ENCODE results near the gene TPM2. TPM values are rescaled to one million over a fixed set of nuclear protein-coding genes. Genes with fewer than 3 reads are reported as not detected.

TPM2 gene
- total RNA-seq, 1 donor from 2014 or later, result 110 TPM

DNA sequence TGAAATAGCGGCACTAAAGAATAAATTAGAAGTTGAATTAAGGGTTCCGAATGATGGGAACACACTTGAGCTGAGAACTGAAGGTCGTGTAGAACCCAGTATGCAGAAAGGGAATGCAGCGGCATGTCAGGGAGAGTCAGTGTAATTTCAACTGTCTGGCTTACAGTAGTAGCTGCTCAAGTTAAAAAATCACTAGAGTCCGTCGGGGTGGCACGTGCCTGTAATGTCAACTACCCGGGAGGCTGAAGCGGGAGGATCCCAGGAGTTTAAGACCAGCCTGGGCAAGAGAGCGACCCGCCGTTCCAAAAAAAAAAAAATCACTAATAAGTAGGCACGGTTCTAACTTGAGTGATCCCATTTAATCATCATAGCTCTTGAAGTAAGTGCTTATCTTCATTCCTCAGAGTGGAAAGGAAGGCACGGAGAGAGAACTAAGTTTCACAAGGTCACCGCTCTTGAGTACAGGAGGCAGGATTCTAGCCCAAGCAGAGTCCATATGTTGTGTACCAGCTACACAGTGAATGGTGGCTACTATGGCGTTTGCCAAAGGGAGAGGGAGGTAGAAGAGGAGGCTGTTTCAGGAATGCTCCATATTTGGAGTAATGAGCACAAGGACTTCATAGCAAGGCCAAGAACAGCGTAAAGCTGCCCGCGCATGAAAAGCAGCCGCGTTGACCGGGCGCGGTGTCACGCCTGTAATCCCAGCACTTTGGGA, 32.7 kb downstream of the TPM2 start:
- Histone ChIP-seq H3K27ac (peak overlapping the region; percentile 97), H3K36me3 (peaks cover 21% of the 10 kb centered on the region), H3K4me3 (peak overlapping the region; percentile 85), H3K27me3 (ENCODE audit: low read depth) (no peaks in the 10 kb centered on the region), H3K4me1 (peaks cover 47% of the 10 kb centered on the region), H3K9me3 (no peaks in the 10 kb centered on the region)
- intact Hi-C loops (cut with DNase I), result no loop called here
- DNase-seq, result no peak
- TF ChIP-seq, protein P1, sequence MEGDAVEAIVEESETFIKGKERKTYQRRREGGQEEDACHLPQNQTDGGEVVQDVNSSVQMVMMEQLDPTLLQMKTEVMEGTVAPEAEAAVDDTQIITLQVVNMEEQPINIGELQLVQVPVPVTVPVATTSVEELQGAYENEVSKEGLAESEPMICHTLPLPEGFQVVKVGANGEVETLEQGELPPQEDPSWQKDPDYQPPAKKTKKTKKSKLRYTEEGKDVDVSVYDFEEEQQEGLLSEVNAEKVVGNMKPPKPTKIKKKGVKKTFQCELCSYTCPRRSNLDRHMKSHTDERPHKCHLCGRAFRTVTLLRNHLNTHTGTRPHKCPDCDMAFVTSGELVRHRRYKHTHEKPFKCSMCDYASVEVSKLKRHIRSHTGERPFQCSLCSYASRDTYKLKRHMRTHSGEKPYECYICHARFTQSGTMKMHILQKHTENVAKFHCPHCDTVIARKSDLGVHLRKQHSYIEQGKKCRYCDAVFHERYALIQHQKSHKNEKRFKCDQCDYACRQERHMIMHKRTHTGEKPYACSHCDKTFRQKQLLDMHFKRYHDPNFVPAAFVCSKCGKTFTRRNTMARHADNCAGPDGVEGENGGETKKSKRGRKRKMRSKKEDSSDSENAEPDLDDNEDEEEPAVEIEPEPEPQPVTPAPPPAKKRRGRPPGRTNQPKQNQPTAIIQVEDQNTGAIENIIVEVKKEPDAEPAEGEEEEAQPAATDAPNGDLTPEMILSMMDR (IDR thresholded peaks at IDR 0.05), result no peak
- peak; percentile 24 to 38 for ATAC-seq

DNA sequence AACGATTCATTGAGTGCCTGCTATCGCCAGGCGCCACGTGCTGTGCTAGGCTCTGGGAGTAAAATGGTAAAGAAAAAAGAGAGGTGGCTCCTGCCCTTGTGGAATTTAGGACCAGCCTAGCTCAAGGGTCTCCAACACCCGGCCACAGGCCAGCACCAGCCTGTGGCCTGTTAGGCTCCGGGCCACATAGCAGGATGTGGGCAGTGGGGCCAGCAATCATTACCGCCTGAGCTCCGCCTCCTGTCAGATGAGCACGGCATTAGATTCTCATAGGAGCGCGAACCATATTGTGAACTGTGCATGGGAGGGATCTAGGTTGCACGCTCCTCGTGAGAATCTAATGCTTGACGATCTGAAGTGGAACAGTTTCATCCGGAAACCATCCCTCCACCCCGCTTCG, 33.4 kb downstream of the TPM2 start:
- peaks cover 49% of the 10 kb centered on the region for H3K4me1 ChIP-seq
- intact Hi-C loops (cut with DNase I), result no loop called here
- no peak for DNase-seq
- H3K27me3 ChIP-seq (ENCODE audit: low read depth), result no peaks in the 10 kb centered on the region
- H3K27ac ChIP-seq, result peak overlapping the region; percentile 97
- no peak overlapping the region for H3K4me3 ChIP-seq
- no peaks in the 10 kb centered on the region for H3K9me3 ChIP-seq
- peaks cover 16% of the 10 kb centered on the region for H3K36me3 ChIP-seq
- TF ChIP-seq, protein P1 (IDR thresholded peaks at IDR 0.05), result no peak
- ATAC-seq, result no peak

DNA sequence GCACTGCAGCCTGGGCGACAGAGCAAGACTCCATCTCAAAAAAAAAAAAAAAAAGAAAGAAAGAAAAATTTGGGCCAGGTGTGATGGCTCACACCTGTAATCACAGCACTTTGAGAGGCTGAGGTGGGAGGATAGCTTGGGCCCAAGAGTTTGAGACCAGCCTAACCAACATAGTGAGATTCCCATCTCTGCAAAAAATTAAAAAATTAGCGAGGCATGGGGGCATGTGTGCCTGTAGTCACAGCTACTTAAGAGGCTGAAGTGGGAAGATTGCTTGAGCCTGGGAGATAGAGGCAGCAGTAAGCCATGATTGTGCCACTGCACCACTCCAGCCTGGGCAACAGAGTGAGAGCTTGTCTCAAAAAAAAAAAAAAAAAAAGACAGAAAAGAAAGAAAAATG, 36.1 kb downstream of the TPM2 start:
- no peak for ATAC-seq
- Histone ChIP-seq H3K4me3 (no peak overlapping the region), H3K36me3 (no peaks in the 10 kb centered on the region), H3K27ac (peak overlapping the region; percentile 77), H3K9me3 (no peaks in the 10 kb centered on the region), H3K4me1 (peaks cover 39% of the 10 kb centered on the region), H3K27me3 (ENCODE audit: low read depth) (no peaks in the 10 kb centered on the region)
- no peak for DNase-seq
- TF ChIP-seq, protein P1 (IDR thresholded peaks at IDR 0.05), result no peak
- intact Hi-C loops (cut with DNase I), result no loop called here

DNA sequence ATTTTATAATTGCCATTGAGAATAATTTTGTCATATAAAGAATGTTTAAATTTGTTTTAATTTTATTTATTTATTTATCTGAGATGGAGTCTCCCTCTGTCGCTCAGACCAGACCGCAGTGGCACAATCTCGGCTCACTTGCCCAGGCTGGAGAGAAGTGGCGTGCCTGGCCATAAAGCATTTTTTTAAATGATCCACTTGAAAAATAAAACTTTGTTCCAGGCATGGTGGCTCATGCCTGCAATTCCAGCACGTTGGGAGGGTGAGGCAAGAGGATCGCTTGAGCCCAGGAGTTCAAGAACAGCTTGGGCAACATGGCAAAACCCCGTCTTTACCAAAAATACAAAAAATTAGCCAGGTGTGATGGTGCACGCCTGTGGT, 36.9 kb downstream of the TPM2 start:
- no peaks in the 10 kb centered on the region for H3K36me3 ChIP-seq
- TF ChIP-seq, protein P1 (IDR thresholded peaks at IDR 0.05), result no peak
- DNase-seq, result no peak
- intact Hi-C loops (cut with DNase I), result no loop called here
- H3K9me3 ChIP-seq, result no peaks in the 10 kb centered on the region
- H3K27ac ChIP-seq, result peak overlapping the region; percentile 77
- peaks cover 39% of the 10 kb centered on the region for H3K4me1 ChIP-seq
- no peak overlapping the region for H3K4me3 ChIP-seq
- ATAC-seq, result no peak
- no peaks in the 10 kb centered on the region for H3K27me3 ChIP-seq (ENCODE audit: low read depth)

DNA sequence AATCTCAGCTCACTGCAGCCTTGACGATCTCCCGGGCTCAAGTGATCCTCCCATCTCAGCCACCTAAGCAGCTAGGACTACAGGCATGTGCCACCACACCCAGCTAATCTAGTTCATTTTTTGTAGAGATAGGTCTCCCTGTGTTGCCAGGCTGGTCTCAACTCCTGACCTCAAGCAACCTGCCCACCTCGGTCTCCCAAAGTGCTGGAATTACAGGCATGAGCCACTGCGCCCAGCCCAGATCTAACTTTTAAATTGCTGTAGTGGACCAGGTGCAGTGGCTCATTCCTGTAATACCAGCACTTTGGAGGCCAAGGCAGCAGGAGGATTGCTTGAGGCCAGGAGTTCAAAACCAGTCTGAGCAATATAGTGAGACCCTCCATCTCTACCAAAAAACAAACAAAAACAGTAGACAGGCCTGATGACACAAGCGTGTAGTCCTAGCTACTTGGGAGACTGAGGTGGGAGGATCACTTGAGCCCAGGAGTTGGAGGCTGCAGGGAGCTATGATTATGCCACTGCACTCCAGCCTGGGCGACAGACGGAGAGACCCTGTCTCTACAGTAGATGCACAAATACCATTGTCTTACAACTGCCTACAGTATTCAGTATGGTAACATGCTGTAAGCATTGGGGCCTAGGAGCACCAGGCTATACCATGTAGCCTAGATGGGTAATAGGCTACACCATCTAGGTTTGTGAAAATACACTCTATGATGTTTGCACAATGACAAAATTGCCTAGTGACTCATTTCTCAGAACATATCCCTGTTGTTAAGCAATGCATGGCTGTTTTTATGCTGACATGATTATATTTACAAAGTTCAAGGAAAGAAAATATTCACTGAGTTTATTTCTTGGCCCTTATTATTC, 37.5 kb downstream of the TPM2 start:
- no peak overlapping the region for H3K4me3 ChIP-seq
- intact Hi-C loops (cut with DNase I), result no loop called here
- TF ChIP-seq, protein P1 (IDR thresholded peaks at IDR 0.05), result no peak
- H3K27me3 ChIP-seq (ENCODE audit: low read depth), result no peaks in the 10 kb centered on the region
- peak overlapping the region; percentile 77 for H3K27ac ChIP-seq
- no peak for DNase-seq
- no peaks in the 10 kb centered on the region for H3K9me3 ChIP-seq
- no peaks in the 10 kb centered on the region for H3K36me3 ChIP-seq
- peaks cover 38% of the 10 kb centered on the region for H3K4me1 ChIP-seq
- ATAC-seq, result peak; percentile 46 to 48
